Parathyroid adenoma (tissue), 2 donors: ENCODE results near the gene GLDC.

Experiments used
- H2AFZ ChIP-seq: fragments of 300-600 bp; sonication (generic); one replicate; pipeline ENCODE4 v1.7.0; 2017; ENCODE audit warnings: antibody characterized with exemption, mild to moderate bottlenecking
- H3K27ac ChIP-seq: fragments of 300-600 bp; sonication (generic); one replicate; pipeline ENCODE4 v1.7.0; 2017
- H3K27me3 ChIP-seq: fragments of 300-600 bp; sonication (generic); one replicate; pipeline ENCODE4 v1.7.0; 2017; ENCODE audit warnings: low read length; ENCODE audit not compliant: control insufficient read depth, insufficient read depth
- H3K36me3 ChIP-seq: fragments of 300-600 bp; sonication (generic); one replicate; pipeline ENCODE4 v1.7.0; 2017; ENCODE audit warnings: low read length; ENCODE audit not compliant: control insufficient read depth, insufficient read depth
- H3K4me1 ChIP-seq: fragments of 300-600 bp; sonication (generic); one replicate; pipeline ENCODE4 v1.7.0; 2017; ENCODE audit warnings: control low read depth
- H3K4me2 ChIP-seq: fragments of 300-600 bp; sonication (generic); one replicate; pipeline ENCODE4 v1.7.0; 2017; ENCODE audit warnings: low read length
- H3K4me3 ChIP-seq: fragments of 300-600 bp; sonication (generic); one replicate; pipeline ENCODE4 v1.7.0; 2017; ENCODE audit warnings: low read depth, low read length
- H3K79me2 ChIP-seq: fragments of 300-600 bp; sonication (generic); one replicate; pipeline ENCODE4 v1.7.0; 2017; ENCODE audit warnings: control low read depth
- H3K9ac ChIP-seq: fragments of 300-600 bp; sonication (generic); one replicate; pipeline ENCODE4 v1.7.0; 2017; ENCODE audit warnings: mild to moderate bottlenecking
- H3K9me3 ChIP-seq: fragments of 300-600 bp; sonication (generic); one replicate; pipeline ENCODE4 v1.7.0; 2017; ENCODE audit warnings: low read length; ENCODE audit not compliant: control insufficient read depth
- TF ChIP-seq, protein P1 (sequence below): fragments of 300-600 bp; sonication (generic); IDR thresholded peaks from one replicate; pipeline ENCODE4 v1.7.0; 2017; ENCODE audit warnings: antibody characterized with exemption, mild to moderate bottlenecking
- donor health status: primary hyperparathyroidism.

The GLDC gene

DNA sequence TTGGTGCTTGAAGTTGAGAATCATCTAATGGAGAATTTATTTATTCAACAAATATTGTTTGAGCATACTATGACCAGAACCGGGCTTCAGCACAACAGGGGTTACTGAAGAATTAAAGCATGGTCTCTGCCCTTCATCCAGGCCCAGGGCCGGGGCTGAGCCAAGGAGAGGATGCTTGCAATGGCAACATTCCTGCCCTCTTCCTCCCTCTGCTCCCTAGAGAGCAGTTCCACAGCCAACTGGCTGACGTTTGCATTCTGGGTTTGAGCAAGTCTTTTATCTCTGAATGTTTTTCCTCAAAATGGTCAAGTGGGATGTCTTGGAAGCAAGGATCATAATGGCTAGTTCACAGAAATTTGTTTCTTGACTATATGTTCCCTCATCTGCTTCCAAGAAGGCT is 80.7 kb downstream of the GLDC start:
- no peaks in the 10 kb centered on the region for H3K79me2 ChIP-seq
- no peak overlapping the region for H3K4me2 ChIP-seq
- H3K9ac ChIP-seq, result no peak overlapping the region
- H3K27ac ChIP-seq, result no peak overlapping the region
- H3K4me3 ChIP-seq, result no peak overlapping the region
- H3K27me3 ChIP-seq, result no peaks in the 10 kb centered on the region
- no peaks in the 10 kb centered on the region for H3K36me3 ChIP-seq
- no peaks in the 10 kb centered on the region for H3K9me3 ChIP-seq
- no peak overlapping the region for H2AFZ ChIP-seq
- TF ChIP-seq, protein P1, sequence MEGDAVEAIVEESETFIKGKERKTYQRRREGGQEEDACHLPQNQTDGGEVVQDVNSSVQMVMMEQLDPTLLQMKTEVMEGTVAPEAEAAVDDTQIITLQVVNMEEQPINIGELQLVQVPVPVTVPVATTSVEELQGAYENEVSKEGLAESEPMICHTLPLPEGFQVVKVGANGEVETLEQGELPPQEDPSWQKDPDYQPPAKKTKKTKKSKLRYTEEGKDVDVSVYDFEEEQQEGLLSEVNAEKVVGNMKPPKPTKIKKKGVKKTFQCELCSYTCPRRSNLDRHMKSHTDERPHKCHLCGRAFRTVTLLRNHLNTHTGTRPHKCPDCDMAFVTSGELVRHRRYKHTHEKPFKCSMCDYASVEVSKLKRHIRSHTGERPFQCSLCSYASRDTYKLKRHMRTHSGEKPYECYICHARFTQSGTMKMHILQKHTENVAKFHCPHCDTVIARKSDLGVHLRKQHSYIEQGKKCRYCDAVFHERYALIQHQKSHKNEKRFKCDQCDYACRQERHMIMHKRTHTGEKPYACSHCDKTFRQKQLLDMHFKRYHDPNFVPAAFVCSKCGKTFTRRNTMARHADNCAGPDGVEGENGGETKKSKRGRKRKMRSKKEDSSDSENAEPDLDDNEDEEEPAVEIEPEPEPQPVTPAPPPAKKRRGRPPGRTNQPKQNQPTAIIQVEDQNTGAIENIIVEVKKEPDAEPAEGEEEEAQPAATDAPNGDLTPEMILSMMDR, result no peak
- H3K4me1 ChIP-seq, result no peaks in the 10 kb centered on the region

DNA sequence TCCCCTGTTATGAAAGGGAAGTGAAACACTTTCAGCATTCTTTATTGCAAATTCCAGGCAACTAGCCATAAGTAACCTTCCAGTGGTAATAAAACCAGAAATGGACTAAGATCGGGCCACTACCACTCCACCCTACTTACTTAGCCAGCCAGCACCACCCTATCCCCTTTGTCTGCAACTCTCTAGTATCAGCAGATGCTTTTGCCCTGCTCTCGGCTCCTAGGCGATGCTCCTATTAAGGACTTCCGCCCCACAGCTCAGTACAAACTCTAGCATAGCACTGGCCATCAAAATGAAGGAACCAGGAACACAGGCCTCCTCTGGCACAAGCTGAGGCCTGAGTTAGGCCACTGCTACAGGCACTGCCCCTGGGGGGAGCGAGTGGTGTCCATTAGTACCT is 81.2 kb downstream of the GLDC start:
- Histone ChIP-seq H3K27me3 (no peaks in the 10 kb centered on the region), H2AFZ (no peak overlapping the region), H3K4me1 (no peaks in the 10 kb centered on the region), H3K9me3 (no peaks in the 10 kb centered on the region), H3K36me3 (no peaks in the 10 kb centered on the region), H3K79me2 (no peaks in the 10 kb centered on the region), H3K4me2 (no peak overlapping the region), H3K9ac (no peak overlapping the region), H3K27ac (no peak overlapping the region), H3K4me3 (no peak overlapping the region)
- TF ChIP-seq, protein P1, result no peak

DNA sequence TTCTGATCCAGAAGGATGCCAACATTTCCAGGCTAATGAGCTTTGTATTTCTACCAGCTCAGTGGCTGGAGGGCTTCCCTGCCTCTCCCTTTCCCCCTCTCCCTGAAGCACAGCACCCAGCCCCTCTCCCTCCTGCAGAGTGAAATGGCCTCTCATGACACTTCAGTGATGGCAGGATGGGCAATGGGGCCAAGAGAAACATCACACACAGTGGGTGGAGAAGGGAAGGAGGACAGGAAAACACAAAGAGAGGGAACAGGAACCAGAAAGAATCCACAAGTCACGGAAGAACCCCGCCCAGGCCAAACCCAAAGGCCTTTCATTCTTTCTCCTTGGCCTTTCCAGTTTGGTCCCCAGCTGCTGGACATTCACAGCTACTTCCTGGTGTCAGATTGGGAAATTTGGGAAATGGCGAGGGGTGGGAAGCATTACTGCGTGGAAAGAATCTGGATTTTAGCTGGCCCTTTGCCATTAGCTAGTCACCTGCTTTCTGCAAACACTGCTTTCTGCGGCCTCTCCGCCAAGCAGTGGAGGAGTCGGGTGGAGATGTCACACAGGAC is 82.6 kb downstream of the GLDC start:
- Histone ChIP-seq H3K79me2 (no peaks in the 10 kb centered on the region), H3K9ac (no peak overlapping the region), H3K36me3 (no peaks in the 10 kb centered on the region), H3K4me1 (no peaks in the 10 kb centered on the region), H3K9me3 (no peaks in the 10 kb centered on the region), H3K4me2 (no peak overlapping the region), H3K4me3 (no peak overlapping the region), H2AFZ (no peak overlapping the region), H3K27ac (no peak overlapping the region), H3K27me3 (no peaks in the 10 kb centered on the region)
- TF ChIP-seq, protein P1, result no peak

DNA sequence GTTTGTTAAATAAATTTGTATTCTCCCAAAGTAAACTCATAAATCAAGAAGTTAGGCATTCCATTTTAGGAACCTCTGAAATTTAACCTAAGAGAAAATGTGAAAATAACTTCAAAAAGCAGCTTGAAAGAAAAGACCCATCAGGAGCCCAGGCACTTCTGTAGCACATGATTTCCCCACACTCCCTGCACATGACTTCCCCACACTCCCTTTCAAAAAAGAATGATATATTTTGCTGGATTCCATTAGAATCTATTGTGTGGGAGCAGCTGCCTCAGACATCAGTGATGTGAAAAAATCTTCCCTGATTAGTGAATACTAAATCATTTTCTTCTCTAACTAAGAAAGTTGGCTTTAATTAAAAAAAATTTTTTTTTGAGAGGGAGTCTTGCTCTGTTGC is 83.3 kb downstream of the GLDC start:
- Histone ChIP-seq H3K36me3 (no peaks in the 10 kb centered on the region), H2AFZ (no peak overlapping the region), H3K27me3 (no peaks in the 10 kb centered on the region), H3K9ac (no peak overlapping the region), H3K9me3 (no peaks in the 10 kb centered on the region), H3K4me1 (no peaks in the 10 kb centered on the region), H3K79me2 (no peaks in the 10 kb centered on the region), H3K4me2 (no peak overlapping the region), H3K27ac (no peak overlapping the region), H3K4me3 (no peak overlapping the region)
- TF ChIP-seq, protein P1, result no peak

DNA sequence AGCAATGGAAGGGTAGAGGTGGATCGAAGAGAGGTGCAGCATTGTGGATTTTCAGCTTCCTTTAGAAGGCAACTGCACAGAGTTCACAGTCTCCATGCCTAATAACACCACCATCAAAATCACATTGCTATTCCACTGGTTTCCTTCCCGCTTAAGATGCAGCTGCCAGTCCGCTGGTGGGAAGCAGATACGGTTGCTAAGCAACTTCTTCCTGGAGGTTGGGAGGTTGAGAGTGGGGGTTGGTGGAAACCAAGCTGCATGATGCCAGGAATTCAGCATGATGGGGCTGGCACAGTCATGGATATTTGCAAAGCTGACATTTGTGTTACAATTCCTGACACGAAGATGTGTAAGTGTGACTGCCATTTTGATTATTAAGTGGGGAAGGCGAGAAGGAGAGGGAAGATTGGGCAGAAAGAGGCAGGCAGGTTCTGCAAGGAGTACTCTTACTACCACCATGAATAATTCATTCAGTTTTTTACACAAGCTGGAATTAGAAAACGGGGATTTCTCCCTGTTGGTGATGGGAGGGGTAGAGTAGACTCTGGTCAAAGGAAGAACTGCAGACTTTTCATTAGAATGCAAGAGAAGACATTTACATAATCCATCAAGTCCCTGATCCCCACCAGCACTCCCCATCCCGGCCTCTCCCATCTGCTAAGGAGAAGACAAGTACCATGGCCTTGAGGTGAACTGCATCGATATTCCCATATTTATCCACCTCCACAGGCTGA is 87.5 kb downstream of the GLDC start:
- no peaks in the 10 kb centered on the region for H3K4me1 ChIP-seq
- H3K27ac ChIP-seq, result no peak overlapping the region
- no peak overlapping the region for H3K9ac ChIP-seq
- no peaks in the 10 kb centered on the region for H3K79me2 ChIP-seq
- no peaks in the 10 kb centered on the region for H3K36me3 ChIP-seq
- no peak overlapping the region for H2AFZ ChIP-seq
- H3K4me3 ChIP-seq, result no peak overlapping the region
- no peaks in the 10 kb centered on the region for H3K9me3 ChIP-seq
- H3K27me3 ChIP-seq, result no peaks in the 10 kb centered on the region
- TF ChIP-seq, protein P1, result no peak
- no peak overlapping the region for H3K4me2 ChIP-seq
